Activated CD8-positive, alpha-beta T cell treated with anti-CD3 and anti-CD28 coated beads for 36 hours (primary cell): ENCODE measurements around the gene C16orf74. TPM values are rescaled to one million over a fixed set of nuclear protein-coding genes. Genes with fewer than 3 reads are reported as not detected.

Experiments
- ATAC-seq: fragments of 200-7000 bp; cut with Tn5 transposase; one replicate; pipeline ENCODE4 v1.10.0; 2021; ENCODE audit warnings: mild to moderate bottlenecking, moderate library complexity
- CTCF ChIA-PET: fragments of 350-600 bp; sonication (Branson Sonifier 250); formaldehyde crosslinking; loops from one replicate; lab custom pipeline; 2021; ENCODE audit warnings: antibody characterized with exemption; lab: Charles Lee
- POLR2A ChIA-PET: fragments of 350-600 bp; sonication (Branson Sonifier 250); formaldehyde crosslinking; loops from one replicate; lab custom pipeline; 2021; ENCODE audit warnings: antibody characterized with exemption; lab: Charles Lee
- DNase-seq: peaks from one replicate; pipeline ENCODE4 v3.0.0-alpha.2; 2020
- H3K27ac Mint-ChIP-seq: one replicate; pipeline ENCODE4 v1.8.0; 2021; ENCODE audit warnings: mild to moderate bottlenecking, mixed read lengths
- H3K27me3 Mint-ChIP-seq: one replicate; pipeline ENCODE4 v1.8.0; 2021; ENCODE audit warnings: mixed read lengths
- H3K36me3 Mint-ChIP-seq: one replicate; pipeline ENCODE4 v1.8.0; 2021; ENCODE audit warnings: low read depth, mixed read lengths
- H3K4me1 Mint-ChIP-seq: one replicate; pipeline ENCODE4 v1.8.0; 2021; ENCODE audit warnings: low read depth, mixed read lengths
- H3K4me3 Mint-ChIP-seq: one replicate; pipeline ENCODE4 v1.8.0; 2021; ENCODE audit warnings: mild to moderate bottlenecking, moderate library complexity, mixed read lengths
- H3K9me3 Mint-ChIP-seq: one replicate; pipeline ENCODE4 v1.8.0; 2021; ENCODE audit warnings: mixed read lengths
- CTCF ChIP-seq: fragments of 200-600 bp; IDR thresholded peaks from one replicate; pipeline ENCODE4 v1.8.0; 2022; ENCODE audit warnings: antibody characterized with exemption, mild to moderate bottlenecking
- intact Hi-C: fragments of 100-400 bp; cut with micrococcal nuclease; formaldehyde crosslinking; loops from one replicate; pipeline ENCODE4 v1.10.0; 2022
- total RNA-seq, 2 experiments: library from RNA; stranded (reverse); gene quantifications; one replicate each; pipeline ENCODE4 v1.2.3, GENCODE V29; 2021

C16orf74 gene
- total RNA-seq, 2 experiments from 2014 or later = 1.1 to 1.4 TPM

GRCh38 chr16:85752511-85753420 lies 1.9 kb upstream of the C16orf74 start:
- TF ChIP-seq CTCF = no peak
- Mint-ChIP-seq H3K4me1 (peaks cover 20% of the 10 kb centered on the region), H3K9me3 (no peaks in the 10 kb centered on the region), H3K36me3 (no peaks in the 10 kb centered on the region), H3K27me3 (peaks cover 29% of the 10 kb centered on the region), H3K4me3 (no peak overlapping the region), H3K27ac (no peak overlapping the region)
- ChIA-PET CTCF (interaction anchor here (1.4 kb wide), 1 partner anchor 93 kb away, joined by 4 read pairs; no protein-coding TSS in a partner anchor), POLR2A (interaction anchor here (0.6 to 1.4 kb wide), 2 partner anchors 27 to 457 kb away, joined by 3 read pairs; no protein-coding TSS in a partner anchor)
- intact Hi-C loops = no loop called here
- no peak for ATAC-seq
- no peak for DNase-seq

- DNase-seq = no peak
- peak; percentile 25 for ATAC-seq
- intact Hi-C loops = no loop called here
- H3K4me1 Mint-ChIP-seq = peaks cover 19% of the 10 kb centered on the region
- peaks cover 29% of the 10 kb centered on the region for H3K27me3 Mint-ChIP-seq
- ChIA-PET POLR2A (interaction anchor here (1.4 kb wide), 1 partner anchor 26 kb away, joined by 3 read pairs; no protein-coding TSS in a partner anchor), CTCF (interaction anchor here (1.4 kb wide), 1 partner anchor 92 kb away, joined by 4 read pairs; no protein-coding TSS in a partner anchor)
- H3K27ac Mint-ChIP-seq = no peak overlapping the region
- TF ChIP-seq CTCF = no peak
- no peaks in the 10 kb centered on the region for H3K9me3 Mint-ChIP-seq
- no peaks in the 10 kb centered on the region for H3K36me3 Mint-ChIP-seq
- H3K4me3 Mint-ChIP-seq = no peak overlapping the region
Observed at GRCh38 chr16:85751698-85752501, 1.0 kb upstream of the C16orf74 start.

- Mint-ChIP-seq H3K27ac (no peak overlapping the region), H3K27me3 (peaks cover 27% of the 10 kb centered on the region), H3K9me3 (no peaks in the 10 kb centered on the region), H3K36me3 (no peaks in the 10 kb centered on the region), H3K4me3 (peak overlapping the region; percentile 62), H3K4me1 (peaks cover 18% of the 10 kb centered on the region)
- TF ChIP-seq CTCF = no peak
- ATAC-seq (peak; percentile 47), DNase-seq (peak; percentile 49)
- ChIA-PET CTCF (interaction anchor here (1.5 kb wide), 2 partner anchors 33 to 34 kb away, joined by 3 to 4 read pairs; no protein-coding TSS in a partner anchor), POLR2A (interaction anchor here (1.0 to 1.2 kb wide), 2 partner anchors 62 to 195 kb away, joined by 3 read pairs; partner anchors contain the start of gene GINS2)
- intact Hi-C loops = no loop called here
Observed at GRCh38 chr16:85750146-85750826, 610 bp downstream of the C16orf74 start.

- POLR2A ChIA-PET = interaction anchor here (1.2 kb wide), 1 partner anchor 195 kb away, joined by 3 read pairs; no protein-coding TSS in a partner anchor
- no peak for DNase-seq
- intact Hi-C loops = no loop called here
- Mint-ChIP-seq H3K4me3 (peak overlapping the region; percentile 62), H3K27ac (no peak overlapping the region), H3K27me3 (peaks cover 27% of the 10 kb centered on the region), H3K36me3 (no peaks in the 10 kb centered on the region), H3K9me3 (no peaks in the 10 kb centered on the region), H3K4me1 (peaks cover 18% of the 10 kb centered on the region)
- CTCF ChIA-PET = interaction anchor here (1.5 kb wide), 2 partner anchors 32 to 34 kb away, joined by 3 to 4 read pairs; no protein-coding TSS in a partner anchor
- no peak for TF ChIP-seq CTCF
- ATAC-seq = peak; percentile 25
Observed at GRCh38 chr16:85749771-85750145, 1.1 kb downstream of the C16orf74 start.
